OCI-LY7 (cell line): ENCODE measurements around the gene TYW5. TPM values are rescaled to one million over a fixed set of nuclear protein-coding genes. Genes with fewer than 3 reads are reported as not detected.

Experiments
- BruUV-seq: library from RNA; stranded (reverse); fragments of 400-500 nt; replicated peaks from 2 replicates; lab custom pipeline; 2021; lab: Mats Ljungman, UMichigan
- CTCF ChIA-PET: fragments of 300-600 bp; sonication (Branson Sonifier 250); formaldehyde crosslinking; loops from one replicate; lab custom pipeline; 2022; ENCODE audit warnings: antibody characterized with exemption; ENCODE audit not compliant: unreplicated experiment; lab: Charles Lee
- POLR2A ChIA-PET: fragments of 300-600 bp; sonication (Branson Sonifier 250); formaldehyde crosslinking; loops from one replicate; lab custom pipeline; 2022; ENCODE audit warnings: antibody characterized with exemption; lab: Charles Lee
- DNase-seq: peaks from one replicate; pipeline ENCODE4 v3.0.0-alpha.2; 2015; ENCODE audit warnings: low spot score
- H2AFZ ChIP-seq: fragments of 200-600 bp; sonication (generic), shearing (Covaris generic); 2 replicates; pipeline ENCODE4 v1.6.1; 2014; ENCODE audit warnings: mild to moderate bottlenecking, antibody characterized with exemption, low read length, moderate library complexity
- H3K27ac ChIP-seq: fragments of 200-600 bp; sonication (generic); 2 replicates; pipeline ENCODE4 v1.5.1; 2014; ENCODE audit warnings: mixed run types, low read depth, mild to moderate bottlenecking, moderate library complexity, low read length, inconsistent platforms; ENCODE audit not compliant: poor library complexity, severe bottlenecking
- H3K36me3 ChIP-seq: fragments of 200-600 bp; sonication (generic); 2 replicates; pipeline ENCODE4 v1.6.1; 2014; ENCODE audit warnings: mild to moderate bottlenecking, antibody characterized with exemption, low read length, moderate library complexity, mixed read lengths; ENCODE audit not compliant: insufficient read depth
- H3K4me1 ChIP-seq: fragments of 200-600 bp; sonication (generic); 2 replicates; pipeline ENCODE4 v1.5.1; 2014; ENCODE audit warnings: mild to moderate bottlenecking, low read length; ENCODE audit not compliant: insufficient read depth, poor library complexity, severe bottlenecking
- H3K4me2 ChIP-seq: fragments of 200-600 bp; sonication (generic); 2 replicates; pipeline ENCODE4 v1.6.1; 2014; ENCODE audit warnings: mild to moderate bottlenecking, low read length
- H3K4me3 ChIP-seq: fragments of 200-600 bp; sonication (generic); 2 replicates; pipeline ENCODE4 v1.5.1; 2014; ENCODE audit warnings: mild to moderate bottlenecking, low read depth, low read length; ENCODE audit not compliant: poor library complexity, severe bottlenecking
- H3K79me2 ChIP-seq: fragments of 200-600 bp; sonication (generic); 2 replicates; pipeline ENCODE4 v1.6.1; 2016; ENCODE audit warnings: low read depth, mild to moderate bottlenecking, low read length, moderate library complexity, mixed read lengths; ENCODE audit not compliant: insufficient read depth
- H3K9me2 ChIP-seq: fragments of 200-600 bp; sonication (generic); 2 replicates; pipeline ENCODE4 v1.6.1; 2016; ENCODE audit warnings: mild to moderate bottlenecking, low read length, mixed read lengths; ENCODE audit not compliant: insufficient read depth
- H3K9me3 ChIP-seq: fragments of 200-600 bp; sonication (generic); 2 replicates; pipeline ENCODE4 v1.6.1; 2014; ENCODE audit warnings: mild to moderate bottlenecking, mixed run types, low read length, mixed read lengths
- H4K20me1 ChIP-seq: fragments of 200-600 bp; sonication (generic); 2 replicates; pipeline ENCODE4 v1.6.1; 2014; ENCODE audit warnings: mild to moderate bottlenecking, antibody characterized with exemption, low read length, moderate library complexity, mixed read lengths; ENCODE audit not compliant: insufficient read depth
- CTCF ChIP-seq: fragments of 200-600 bp; sonication (generic); conservative IDR thresholded peaks from 2 replicates; pipeline ENCODE4 v1.5.1; 2014; ENCODE audit warnings: mild to moderate bottlenecking, antibody characterized with exemption, low read length, moderate library complexity, mixed read lengths
- EZH2phosphoT487 ChIP-seq: fragments of 200-600 bp; sonication (generic); IDR thresholded peaks from 2 replicates; pipeline ENCODE4 v1.6.1; 2018; ENCODE audit warnings: low read depth, borderline replicate concordance, mild to moderate bottlenecking, mixed run types, antibody characterized with exemption, low read length, moderate library complexity, mixed read lengths
- intact Hi-C: fragments of 100-400 bp; cut with micrococcal nuclease; formaldehyde crosslinking; loops from one replicate; pipeline ENCODE4 v1.10.0; 2022; ENCODE audit not compliant: unreplicated experiment
- total RNA-seq, 2 experiments: library from RNA; depleted of rRNA in 1 of 2; stranded (reverse); fragments of >200 nt in 1 of 2; shearing (Covaris generic) in 1 of 2; gene quantifications; 2 replicates each; pipeline ENCODE4 v1.2.3, GENCODE V29; 2014 to 2022

Gene TYW5
- total RNA-seq, 2 experiments from 2014 or later, result 7.1 to 8.9 TPM

GRCh38 chr2:200000444-200001163 is 45.3 kb upstream of the TYW5 start:
- no peak for DNase-seq
- intact Hi-C loops, result no loop called here
- POLR2A ChIA-PET, result interaction anchor here (0.6 to 1.6 kb wide), 2 partner anchors 13 to 128 kb away, joined by 3 to 5 read pairs; no protein-coding TSS in a partner anchor
- H4K20me1 ChIP-seq, result no peaks in the 10 kb centered on the region
- no peaks in the 10 kb centered on the region for H3K79me2 ChIP-seq
- H3K4me3 ChIP-seq, result no peak overlapping the region
- no peaks in the 10 kb centered on the region for H3K9me2 ChIP-seq
- no peaks in the 10 kb centered on the region for H3K36me3 ChIP-seq
- BruUV-seq, result no TSS peak
- H2AFZ ChIP-seq, result no peak overlapping the region
- CTCF ChIA-PET, result no interaction called here
- 0 out of 2 replicates have a peak, but pooled peaks cover 4% of the 10 kb centered on the region for H3K9me3 ChIP-seq
- H3K4me2 ChIP-seq, result no peak overlapping the region
- no peaks in the 10 kb centered on the region for H3K4me1 ChIP-seq
- no peak overlapping the region for H3K27ac ChIP-seq
- TF ChIP-seq CTCF, result no peak
- TF ChIP-seq EZH2phosphoT487, result no peak

- H3K4me3 ChIP-seq, result no peak overlapping the region
- intact Hi-C loops, result no loop called here
- no peaks in the 10 kb centered on the region for H3K4me1 ChIP-seq
- no peaks in the 10 kb centered on the region for H4K20me1 ChIP-seq
- H2AFZ ChIP-seq, result no peak overlapping the region
- no peak overlapping the region for H3K27ac ChIP-seq
- TF ChIP-seq CTCF (no peak), EZH2phosphoT487 (no peak)
- no peaks in the 10 kb centered on the region for H3K9me2 ChIP-seq
- H3K36me3 ChIP-seq, result no peaks in the 10 kb centered on the region
- no peak overlapping the region for H3K4me2 ChIP-seq
- no peak for DNase-seq
- POLR2A ChIA-PET, result no interaction called here
- BruUV-seq, result no TSS peak
- H3K9me3 ChIP-seq, result no peaks in the 10 kb centered on the region
- H3K79me2 ChIP-seq, result no peaks in the 10 kb centered on the region
- CTCF ChIA-PET, result no interaction called here
These were observed 43.9 kb upstream of the TYW5 start for GRCh38 chr2:199999166-199999565.

DNA sequence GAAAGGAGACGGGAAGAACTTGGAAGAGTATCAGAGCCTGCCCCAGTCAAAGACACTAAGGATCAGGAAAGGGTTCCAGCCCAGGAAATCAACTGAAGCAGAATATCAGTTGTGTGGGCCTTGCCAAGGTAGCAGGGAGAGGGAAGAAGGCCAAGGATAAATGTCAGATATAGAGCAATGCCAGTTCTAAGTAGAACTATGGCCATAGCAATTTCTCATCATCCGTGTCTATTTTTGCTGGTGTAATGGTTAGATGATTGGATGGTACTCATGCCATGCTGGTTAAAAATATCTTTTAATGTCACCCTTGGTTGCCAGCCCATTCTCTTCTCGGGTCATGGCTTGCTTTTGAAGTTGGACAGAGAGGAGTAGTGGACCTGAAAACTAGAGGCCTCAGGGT is 42.0 kb upstream of the TYW5 start:
- no peaks in the 10 kb centered on the region for H4K20me1 ChIP-seq
- H3K4me3 ChIP-seq, result no peak overlapping the region
- H2AFZ ChIP-seq, result no peak overlapping the region
- BruUV-seq, result no TSS peak
- no peak overlapping the region for H3K27ac ChIP-seq
- no peak for DNase-seq
- H3K9me2 ChIP-seq, result no peaks in the 10 kb centered on the region
- H3K4me1 ChIP-seq, result no peaks in the 10 kb centered on the region
- ChIA-PET CTCF (no interaction called here), POLR2A (no interaction called here)
- intact Hi-C loops, result no loop called here
- H3K79me2 ChIP-seq, result no peaks in the 10 kb centered on the region
- TF ChIP-seq CTCF (no peak), EZH2phosphoT487 (no peak)
- H3K36me3 ChIP-seq, result no peaks in the 10 kb centered on the region
- no peaks in the 10 kb centered on the region for H3K9me3 ChIP-seq
- H3K4me2 ChIP-seq, result no peak overlapping the region
